Spleen (tissue), 11 donors: ENCODE results near the gene ABCE1. TPM values are rescaled to one million over a fixed set of nuclear protein-coding genes. Genes with fewer than 3 reads are reported as not detected.

Source experiments
- DNase-seq: peaks from one replicate; pipeline ENCODE4 v3.0.0-alpha.2; 2020
- H3K27ac ChIP-seq, 8 donors: fragments of 200-600 bp; sonication (generic) in 7 of 8; 1 replicate in 4 of 8; 2 replicates in 4 of 8; pipeline versions ENCODE4 v1.5.0 to v1.8.0; 2016 to 2021; ENCODE audit warnings: inconsistent platforms in 4 of 8, mild to moderate bottlenecking in 4 of 8, moderate library complexity in 1 of 8
- H3K27me3 ChIP-seq, 7 donors: fragments of 200-600 bp; sonication (generic) in 6 of 7; replicated peaks in 1 of 7; 1 replicate in 4 of 7; 2 replicates in 3 of 7; pipeline versions ENCODE4 v1.5.0 to v1.8.0; 2016 to 2021; ENCODE audit warnings: inconsistent platforms in 3 of 7, mild to moderate bottlenecking in 1 of 7
- H3K36me3 ChIP-seq, 6 donors: fragments of 200-600 bp; sonication (generic) in 5 of 6; 1 replicate in 4 of 6; 2 replicates in 2 of 6; pipeline versions ENCODE4 v1.5.0 to v1.8.0; 2016 to 2021; ENCODE audit warnings: inconsistent platforms in 2 of 6
- H3K4me1 ChIP-seq, 6 donors: fragments of 200-600 bp; sonication (generic) in 5 of 6; 1 replicate in 3 of 6; 2 replicates in 3 of 6; pipeline versions ENCODE4 v1.5.0 to v1.8.0; 2016 to 2021; ENCODE audit warnings: inconsistent platforms in 3 of 6
- H3K4me3 ChIP-seq, 8 donors: fragments of 200-600 bp; sonication (generic) in 7 of 8; 1 replicate in 4 of 8; 2 replicates in 4 of 8; pipeline versions ENCODE4 v1.5.0 to v1.8.0; 2016 to 2021; ENCODE audit warnings: inconsistent platforms in 4 of 8, mild to moderate bottlenecking in 4 of 8, moderate library complexity in 2 of 8
- H3K9me3 ChIP-seq, 8 donors: fragments of 200-600 bp; sonication (generic) in 7 of 8; 1 replicate in 4 of 8; 2 replicates in 4 of 8; pipeline versions ENCODE4 v1.5.0 to v1.8.0; 2016 to 2021; ENCODE audit warnings: inconsistent platforms in 4 of 8
- CTCF ChIP-seq, 11 experiments: fragments of 200-600 bp in 7 of 11; fragments of 450-650 bp in 4 of 11; sonication (generic) in 4 of 11; IDR thresholded peaks in 8 of 11; conservative IDR thresholded peaks in 3 of 11; 1 replicate in 7 of 11; 2 replicates in 4 of 11; pipeline versions ENCODE4 v1.4.0 to v1.8.0; 2016 to 2021; ENCODE audit warnings: antibody characterized with exemption in 11 of 11, inconsistent platforms in 4 of 11, mild to moderate bottlenecking in 1 of 11
- POLR2A ChIP-seq, 3 donors: fragments of 450-650 bp; IDR thresholded peaks; one replicate each; pipeline ENCODE4 v1.5.1; 2017; ENCODE audit warnings: antibody characterized with exemption in 3 of 3, mild to moderate bottlenecking in 1 of 3
- POLR2AphosphoS5 ChIP-seq, 3 donors: sonication (generic); formaldehyde crosslinking; IDR thresholded peaks; one replicate each; pipeline ENCODE4 v1.5.1; 2017; ENCODE audit warnings: antibody characterized with exemption in 3 of 3
- WGBS, 5 donors: extraction: QIAGEN DNeasy Blood & Tissue Kit in 3 of 5; methylation state at CpG; one replicate each; pipeline versions ENCODE4 v1.1.5 to v1.1.7; 2013 to 2018; 5-methylcytosine and 5-hydroxymethylcytosine counted together
- intact Hi-C: fragments of 100-400 bp; cut with DNase I; formaldehyde crosslinking; loops from one replicate; pipeline ENCODE4 v1.15.0; 2023; ENCODE audit warnings: low total_unique reads
- polyA plus RNA-seq, 3 donors: library from polyadenylated mRNA; stranded (reverse); fragments of 200-250 nt; gene quantifications; one replicate each; pipeline ENCODE4 v1.2.1, GENCODE V29; 2013
- small RNA-seq, 4 donors: library from RNA; depleted of rRNA; stranded (forward); fragments of <200 nt; gene quantifications; one replicate each; pipeline ENCODE3, GENCODE V24; 2016
- total RNA-seq, 7 donors: library from RNA; depleted of rRNA in 3 of 7; stranded (reverse); fragments of >200 nt in 3 of 7; fragmentation: NEBNext Ultra II Directional in 4 of 7; extraction: Animal tissue kit (Norgen Biotek cat#: 25700) in 4 of 7; gene quantifications; one replicate each; pipeline versions ENCODE4 v1.1.0 to v1.2.1, GENCODE V29; 2016 to 2021
- donor health status: healthy with polysubstance abuse.
- donor health status: DM: no; HTN: no; CAD: no; lungs with moderate emphysema.
- donor health status: DM: no; HTN: no; CAD: no.
- donor health status: Bipolar disorder and iron deficiency.
- donor health status: healthy.
- donor health status: DM: no; HTN: no; CAD: no.
- donor health status: DM: yes; HTN: yes; CAD: no.

Gene ABCE1
- total and polyA plus RNA-seq, 10 donors: 16.9 to 83.5 (median 54.1) TPM

GRCh38 chr4:145177511-145177905, 79.4 kb downstream of the ABCE1 start:
- peak overlapping the region; percentile 93 to 100 (median 98) for H3K27ac ChIP-seq
- no peak for DNase-seq
- H3K4me3 ChIP-seq: peak overlapping the region; percentile 4 to 79 (median 71)
- H3K27me3 ChIP-seq: no peaks in the 10 kb centered on the region
- H3K9me3 ChIP-seq: no peaks in the 10 kb centered on the region
- intact Hi-C loops: no loop called here
- H3K36me3 ChIP-seq: peaks cover 0 to 18% (median 4%) of the 10 kb centered on the region in 6 donors
- 1 to 7% (median 4%) methylated on average over 4 of the region's 4 CpGs for WGBS, 5 donors
- no peak for TF ChIP-seq POLR2A (IDR thresholded peaks at IDR 0.05)
- peaks cover 32 to 78% (median 46%) of the 10 kb centered on the region in 6 donors for H3K4me1 ChIP-seq

- H3K27me3 ChIP-seq: no peaks in the 10 kb centered on the region
- intact Hi-C loops: no loop called here
- H3K27ac ChIP-seq: peak overlapping the region; percentile 93 to 100 (median 98)
- TF ChIP-seq POLR2AphosphoS5 (IDR thresholded peaks at IDR 0.05): no peak
- no peak for TF ChIP-seq CTCF (IDR thresholded peaks at IDR 0.05 in 8 of 11, conservative IDR thresholded peaks at IDR 0.05 in 3 of 11)
- no peak for TF ChIP-seq POLR2A (IDR thresholded peaks at IDR 0.05)
- peaks cover 32 to 73% (median 46%) of the 10 kb centered on the region in 6 donors for H3K4me1 ChIP-seq
- peaks cover 0 to 13% (median 4%) of the 10 kb centered on the region in 6 donors for H3K36me3 ChIP-seq
- peak overlapping the region; percentile 54 to 79 (median 72) for H3K4me3 ChIP-seq
- 8 to 16% (median 11%) methylated on average over 9 of the region's 9 CpGs for WGBS, 5 donors
- DNase-seq: no peak
- H3K9me3 ChIP-seq: no peaks in the 10 kb centered on the region
Measured at GRCh38 chr4:145177906-145178538, 79.9 kb downstream of the ABCE1 start.

GRCh38 chr4:145178740-145179280, 80.7 kb downstream of the ABCE1 start:
- peak overlapping the region; percentile 93 to 100 (median 98) for H3K27ac ChIP-seq
- TF ChIP-seq POLR2A (IDR thresholded peaks at IDR 0.05) (no peak), POLR2AphosphoS5 (IDR thresholded peaks at IDR 0.05) (no peak), CTCF (IDR thresholded peaks at IDR 0.05 in 8 of 11, conservative IDR thresholded peaks at IDR 0.05 in 3 of 11) (no peak)
- 2 to 6% (median 3%) methylated on average over 5 of the region's 5 CpGs for WGBS, 5 donors

More at GRCh38 chr4:145178740-145179280, 80.7 kb downstream of the ABCE1 start:
- no peaks in the 10 kb centered on the region for H3K27me3 ChIP-seq
- H3K4me1 ChIP-seq: peaks cover 32 to 65% (median 46%) of the 10 kb centered on the region in 6 donors
- peak overlapping the region; percentile 54 to 79 (median 72) for H3K4me3 ChIP-seq
- DNase-seq: no peak
- intact Hi-C loops: no loop called here
- H3K36me3 ChIP-seq: peaks cover 0 to 5% (median 2%) of the 10 kb centered on the region in 6 donors
- no peaks in the 10 kb centered on the region for H3K9me3 ChIP-seq

Small RNA genes lying within 50 kb of the gene (small RNA-seq; reads per million reads assigned to genes)
- 0 reads per million in 4 donors for gene RF00019

Other genes starting within 250 kb of the ABCE1 start
- 10 to 100 TPM; 15.2 to 42.2 (median 21.0) TPM for gene ANAPC10, start 115 bp upstream of the ABCE1 start, total RNA-seq
- 10 to 100 TPM; 12.0 to 18.3 (median 16.4) TPM for gene ANAPC10, start 115 bp upstream of the ABCE1 start, polyA plus RNA-seq
- 10 to 100 TPM; 33.3 to 53.0 (median 46.5) TPM for gene OTUD4, start 82.3 kb downstream of the ABCE1 start, total RNA-seq
- 10 to 100 TPM in 1 of 3 donors, 1 to 10 TPM in 2; 8.1 to 12.7 (median 8.5) TPM for gene OTUD4, start 82.3 kb downstream of the ABCE1 start, polyA plus RNA-seq